Gastroesophageal sphincter (tissue), 4 donors: ENCODE measurements around the gene HSD11B2. TPM values are rescaled to one million over a fixed set of nuclear protein-coding genes. Genes with fewer than 3 reads are reported as not detected.
A peak's percentile ranks its signal among the peaks of the same experiment; 100 is the strongest.

Experiments used
- ATAC-seq: fragments of 150-250 bp; one replicate; pipeline ENCODE4 v1.9.1; 2016; ENCODE audit warnings: mild to moderate bottlenecking, moderate library complexity
- H3K27ac ChIP-seq, 4 donors: fragments of 200-600 bp; sonication (generic) in 3 of 4; 1 replicate in 3 of 4; 2 replicates in 1 of 4; pipeline ENCODE4 v1.5.1; 2016 to 2019
- H3K27me3 ChIP-seq: fragments of 200-600 bp; sonication (generic); one replicate; pipeline ENCODE4 v1.5.1; 2019
- H3K36me3 ChIP-seq, 2 donors: fragments of 200-600 bp; sonication (generic); one replicate each; pipeline ENCODE4 v1.5.1; 2019; ENCODE audit warnings: control low read depth in 1 of 2
- H3K4me1 ChIP-seq, 3 donors: fragments of 200-600 bp; sonication (generic); 1 replicate in 2 of 3; 2 replicates in 1 of 3; pipeline ENCODE4 v1.5.1; 2016 to 2019; ENCODE audit warnings: control low read depth in 2 of 3
- H3K4me3 ChIP-seq, 2 donors: fragments of 200-600 bp; sonication (generic); one replicate each; pipeline ENCODE4 v1.5.1; 2019; ENCODE audit warnings: mild to moderate bottlenecking in 1 of 2, moderate library complexity in 1 of 2
- H3K9me3 ChIP-seq, 3 donors: fragments of 200-600 bp; sonication (generic); one replicate each; pipeline ENCODE4 v1.5.1; 2017 to 2019; ENCODE audit warnings: control low read depth in 2 of 3
- CTCF ChIP-seq, 4 experiments: fragments of 200-600 bp in 2 of 4; fragments of 450-650 bp in 2 of 4; sonication (generic) in 1 of 4; IDR thresholded peaks; one replicate each; pipeline ENCODE4 v1.5.1; 2017 to 2019; ENCODE audit warnings: antibody characterized with exemption in 4 of 4, mild to moderate bottlenecking in 2 of 4, moderate library complexity in 2 of 4
- EP300 ChIP-seq: sonication (generic); formaldehyde crosslinking; IDR thresholded peaks from one replicate; pipeline ENCODE4 v1.6.1; 2017; ENCODE audit warnings: antibody characterized with exemption, mild to moderate bottlenecking
- POLR2A ChIP-seq, 2 donors: fragments of 450-650 bp; IDR thresholded peaks; one replicate each; pipeline ENCODE4 v1.6.1; 2017; ENCODE audit warnings: antibody characterized with exemption in 2 of 2, mild to moderate bottlenecking in 2 of 2, moderate library complexity in 1 of 2
- POLR2AphosphoS5 ChIP-seq: sonication (generic); formaldehyde crosslinking; IDR thresholded peaks from one replicate; pipeline ENCODE4 v1.6.1; 2017; ENCODE audit warnings: antibody characterized with exemption
- WGBS, 2 donors: methylation state at CpG; one replicate each; pipeline ENCODE4 v1.1.5; 2018; ENCODE audit warnings: low coverage in 1 of 2; 5-methylcytosine and 5-hydroxymethylcytosine counted together
- total RNA-seq, 4 donors: library from RNA; depleted of rRNA; stranded (reverse); fragments of >200 nt; gene quantifications; one replicate each; pipeline ENCODE4 v1.1.0, GENCODE V29; 2016

The HSD11B2 gene
- total RNA-seq, 4 donors from 2014 or later = 0.19 to 2.1 (median 0.27) TPM; not detected in 1

GRCh38 chr16:67466581-67466980, 35.7 kb downstream of the HSD11B2 start:
- peaks cover 0 to 4% of the 10 kb centered on the region in 2 donors for H3K36me3 ChIP-seq
- H3K4me1 ChIP-seq = peaks cover 3 to 67% (median 22%) of the 10 kb centered on the region in 3 donors
- ATAC-seq = no peak
- TF ChIP-seq EP300 (no peak), POLR2AphosphoS5 (no peak), CTCF (IDR thresholded peaks at IDR 0.05) (no peak), POLR2A (IDR thresholded peaks at IDR 0.05) (no peak)
- no peaks in the 10 kb centered on the region for H3K27me3 ChIP-seq
- H3K9me3 ChIP-seq = no peaks in the 10 kb centered on the region
- H3K4me3 ChIP-seq = no peak overlapping the region
- H3K27ac ChIP-seq = no peak overlapping the region
- 63 to 66% methylated on average over 6 of the region's 6 CpGs for WGBS, 2 donors

- Histone ChIP-seq H3K9me3 (no peaks in the 10 kb centered on the region), H3K27ac (no peak overlapping the region), H3K36me3 (no peaks in the 10 kb centered on the region), H3K4me1 (peaks cover 3 to 54% (median 7%) of the 10 kb centered on the region in 3 donors), H3K27me3 (no peaks in the 10 kb centered on the region), H3K4me3 (no peak overlapping the region)
- no peak for ATAC-seq
- WGBS, 2 donors = 92% methylated on average over 2 of the region's 5 CpGs
- no peak for TF ChIP-seq CTCF (IDR thresholded peaks at IDR 0.05)
These were observed 37.8 kb downstream of the HSD11B2 start for GRCh38 chr16:67468731-67469130.

GRCh38 chr16:67470359-67470758, 39.4 kb downstream of the HSD11B2 start:
- Histone ChIP-seq H3K9me3 (no peaks in the 10 kb centered on the region), H3K27ac (no peak overlapping the region), H3K27me3 (no peaks in the 10 kb centered on the region), H3K4me1 (peaks cover 3 to 52% (median 9%) of the 10 kb centered on the region in 3 donors), H3K4me3 (no peak overlapping the region), H3K36me3 (no peaks in the 10 kb centered on the region)
- ATAC-seq = peak; percentile 30
- WGBS, 2 donors = 72 to 73% methylated on average over 5 to 6 of the region's 7 CpGs
- TF ChIP-seq POLR2AphosphoS5 (no peak), CTCF (IDR thresholded peaks at IDR 0.05) (no peak), EP300 (no peak), POLR2A (IDR thresholded peaks at IDR 0.05) (no peak)

GRCh38 chr16:67471758-67472384, 41.0 kb downstream of the HSD11B2 start:
- Histone ChIP-seq H3K4me1 (peaks cover 0 to 53% (median 12%) of the 10 kb centered on the region in 3 donors), H3K4me3 (no peak overlapping the region), H3K36me3 (no peaks in the 10 kb centered on the region), H3K27ac (no peak overlapping the region), H3K9me3 (no peaks in the 10 kb centered on the region), H3K27me3 (no peaks in the 10 kb centered on the region)
- WGBS, 2 donors = 86 to 100% methylated on average over 2 to 6 of the region's 6 CpGs
- no peak for ATAC-seq
- TF ChIP-seq POLR2AphosphoS5 (no peak), EP300 (no peak), CTCF (IDR thresholded peaks at IDR 0.05) (no peak), POLR2A (IDR thresholded peaks at IDR 0.05) (no peak)
